Effector CD4-positive, alpha-beta T cell (primary cell): Measurements from ENCODE around the gene CHST11.
"Not testable (repeated sequence)": the region's sequence is repeated elsewhere in the genome, so short reads cannot be mapped to it uniquely, and the experiment has no call there.

Experiments
- DNase-seq: peaks from one replicate; pipeline ENCODE4 v3.0.0-alpha.2; 2020

Gene CHST11

DNA sequence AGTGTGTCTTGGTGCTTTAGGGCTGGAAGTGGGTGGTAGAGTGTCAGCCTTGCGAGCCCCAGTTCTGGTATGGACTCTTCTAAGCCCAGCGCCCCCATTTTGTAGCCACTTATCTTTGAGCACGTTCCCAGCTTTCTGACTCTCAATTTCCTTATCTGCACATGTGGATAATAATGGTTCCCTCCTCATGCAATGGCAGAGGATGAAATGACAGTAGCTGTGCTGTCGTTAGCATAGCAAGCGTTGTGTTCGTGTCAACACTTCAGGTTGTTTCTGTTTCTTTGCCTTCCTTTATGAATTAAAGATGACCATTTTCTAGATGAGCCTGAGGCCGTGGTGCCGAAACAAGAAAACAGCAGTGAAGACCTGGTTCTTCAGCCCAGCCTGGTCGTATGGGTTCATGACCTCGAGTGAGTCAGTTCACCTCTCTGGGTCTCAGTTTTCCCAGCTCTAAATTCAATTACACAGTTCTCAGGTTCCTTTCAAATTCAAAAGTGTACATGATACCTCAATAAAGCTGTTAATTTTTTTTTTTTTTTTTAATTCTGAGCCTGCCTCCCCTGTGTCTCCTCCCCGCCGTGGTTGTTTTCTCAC, 268.3 kb downstream of the CHST11 start:
- DNase-seq: no peak

DNA sequence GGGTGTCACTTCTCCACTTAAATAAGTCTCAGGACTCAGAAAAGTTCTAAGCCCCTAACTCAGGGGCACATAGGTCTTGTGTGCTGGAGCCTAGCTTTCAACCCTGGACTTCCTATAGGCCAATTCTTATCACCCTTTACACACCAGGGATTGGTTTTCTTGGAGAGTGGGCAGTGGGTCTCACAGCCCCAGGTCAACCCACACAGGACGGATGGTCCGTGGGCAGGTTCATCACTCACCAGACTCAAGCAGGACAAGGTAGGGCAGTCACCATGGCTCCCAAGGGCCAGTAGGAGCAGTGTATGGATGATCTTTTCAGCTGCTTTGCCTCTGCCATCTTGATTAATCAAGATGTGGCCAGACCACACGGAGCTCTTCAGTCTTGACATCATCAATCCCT, 268.9 kb downstream of the CHST11 start:
- DNase-seq: no peak

- no peak for DNase-seq
Observed at GRCh38 chr12:104727726-104728465, 271.1 kb downstream of the CHST11 start.

- DNase-seq: no peak
Observed at GRCh38 chr12:104729091-104729490, 272.3 kb downstream of the CHST11 start.

- no peak for DNase-seq
Observed at GRCh38 chr12:104729610-104730446, 273.1 kb downstream of the CHST11 start.

- DNase-seq: no peak
Observed at GRCh38 chr12:104730763-104731162, 274.0 kb downstream of the CHST11 start.

DNA sequence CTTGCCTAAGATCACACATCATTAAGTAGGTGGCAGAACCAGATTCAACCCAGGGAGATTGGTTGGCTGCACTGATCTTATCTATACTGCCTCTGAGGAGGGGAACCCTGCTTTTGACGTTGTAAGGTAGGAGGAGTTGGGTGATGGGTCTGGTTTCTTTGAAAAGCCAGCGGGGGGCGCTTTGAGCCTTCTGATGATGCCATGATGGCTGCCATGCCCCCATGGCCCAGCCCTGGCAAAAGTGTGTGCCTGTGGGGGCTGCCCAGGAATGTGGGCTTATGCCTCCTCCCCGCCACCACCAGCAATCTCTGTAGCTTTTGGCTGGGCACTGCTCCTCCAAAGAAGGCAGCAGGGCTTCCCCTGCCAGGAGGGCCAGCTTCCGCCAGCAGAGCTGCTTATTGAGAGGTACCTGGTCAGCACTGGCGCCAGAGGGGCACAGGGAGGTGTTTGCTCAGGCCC, 277.0 kb downstream of the CHST11 start:
- DNase-seq: no peak

GRCh38 chr12:104734541-104735095, 277.9 kb downstream of the CHST11 start:
- no peak for DNase-seq

- DNase-seq: no peak
Observed at GRCh38 chr12:104735801-104736200, 279.1 kb downstream of the CHST11 start.

- DNase-seq: no peak
Observed at GRCh38 chr12:104736307-104736706, 279.6 kb downstream of the CHST11 start.

DNA sequence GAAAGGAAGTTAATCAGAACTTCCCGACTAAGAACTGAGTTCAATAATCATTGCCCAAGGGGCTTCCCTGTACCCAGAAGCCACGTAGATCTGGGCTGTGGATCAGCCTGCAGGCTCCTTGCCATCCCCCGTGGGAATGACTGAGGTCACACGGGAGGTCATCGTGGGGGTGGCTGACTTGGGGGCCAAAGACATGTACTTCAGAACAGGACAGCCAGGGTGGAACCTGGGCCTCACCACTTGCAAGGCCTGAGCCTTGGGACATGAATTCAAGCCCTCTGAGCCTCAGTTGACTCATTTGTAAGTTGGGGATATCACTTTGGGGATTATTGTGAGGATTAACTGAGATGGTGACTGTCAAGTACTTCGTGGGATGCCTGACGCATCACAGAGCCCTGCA, 280.4 kb downstream of the CHST11 start:
- no peak for DNase-seq

GRCh38 chr12:104737791-104738301, 281.1 kb downstream of the CHST11 start:
- DNase-seq: no peak

GRCh38 chr12:104738331-104738730, 281.6 kb downstream of the CHST11 start:
- no peak for DNase-seq

GRCh38 chr12:104738776-104739642, 282.3 kb downstream of the CHST11 start:
- no peak for DNase-seq

DNA sequence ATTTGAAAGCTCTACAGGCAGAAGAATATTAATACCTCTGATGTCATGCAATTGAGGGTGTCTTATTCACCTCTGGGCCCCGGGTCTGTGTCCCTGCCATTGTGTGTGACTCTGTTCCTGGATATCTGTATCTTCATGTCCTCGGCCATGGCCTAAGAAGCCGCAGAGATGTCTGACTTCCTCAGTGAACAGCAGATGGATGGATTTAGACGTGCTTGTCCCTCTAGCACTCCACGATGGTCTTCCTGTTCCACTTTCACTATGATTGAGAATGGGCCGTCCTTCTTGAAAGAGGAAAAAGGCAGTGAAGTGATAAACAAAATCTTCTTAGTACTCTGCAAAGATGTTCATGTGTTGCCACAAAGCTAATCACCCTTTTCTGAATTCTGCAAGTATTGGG, 283.9 kb downstream of the CHST11 start:
- DNase-seq: no peak

DNA sequence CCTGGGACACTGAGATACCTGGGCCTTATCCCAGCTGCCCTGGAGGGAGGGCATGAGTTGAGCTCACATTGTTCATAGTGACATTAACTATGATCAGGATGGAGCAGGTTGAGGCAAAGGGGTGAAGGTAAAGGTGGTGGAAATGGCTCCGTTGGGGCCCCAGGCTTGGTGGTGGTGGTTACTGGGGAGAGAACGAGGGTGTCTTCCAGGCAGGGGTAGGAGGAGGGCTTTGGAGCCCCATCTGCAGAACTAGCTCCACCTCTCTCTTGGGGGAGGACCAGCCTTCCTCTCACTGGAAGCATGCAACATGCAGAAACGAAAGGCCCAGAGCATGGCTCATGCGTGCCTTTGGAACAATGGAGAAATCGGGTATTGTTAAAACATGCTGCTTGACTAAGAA, 284.3 kb downstream of the CHST11 start:
- no peak for DNase-seq

DNA sequence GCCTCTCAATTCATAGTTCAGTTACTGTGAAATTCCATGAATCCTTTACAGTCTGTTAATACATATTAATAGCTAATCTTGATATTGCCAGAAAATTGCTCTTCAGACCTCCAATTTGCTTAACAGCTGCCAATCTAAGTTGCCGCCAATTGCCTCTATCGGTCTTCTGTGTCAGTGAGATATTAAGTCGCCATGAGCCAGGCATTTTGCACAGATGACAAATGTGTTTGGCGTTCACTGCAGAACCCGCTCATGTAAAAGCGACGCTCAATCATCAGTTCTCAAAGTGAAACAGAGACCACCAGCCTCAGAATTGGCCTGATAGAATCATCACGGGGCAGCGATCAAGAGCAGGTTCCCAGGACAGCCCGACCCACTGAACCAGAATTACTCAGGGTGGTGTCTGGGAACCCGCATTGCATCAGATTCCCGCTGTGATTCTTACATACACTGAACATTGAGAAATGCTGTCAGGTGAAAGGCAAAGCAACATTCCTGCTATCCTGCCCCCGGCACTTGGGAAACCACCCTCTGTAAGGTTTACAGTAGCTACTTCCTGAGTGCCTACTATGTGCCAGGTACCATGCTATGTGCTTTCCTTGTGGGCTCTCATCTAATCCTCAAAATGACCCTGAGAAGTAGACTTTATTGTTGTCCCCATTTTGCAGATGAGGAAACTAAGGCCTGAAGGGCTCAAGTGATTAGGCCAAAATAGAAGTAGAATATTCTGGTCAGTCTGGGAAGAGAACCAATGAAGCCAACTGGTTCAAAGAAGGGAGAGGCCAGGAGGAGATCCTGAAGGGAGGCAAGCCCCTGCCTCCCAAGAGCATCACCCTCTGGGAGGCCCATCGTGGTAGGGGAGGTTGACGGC, 285.0 kb downstream of the CHST11 start:
- DNase-seq: no peak

- no peak for DNase-seq
Observed at GRCh38 chr12:104742551-104743201, 285.9 kb downstream of the CHST11 start.

- DNase-seq: no peak
Observed at GRCh38 chr12:104743202-104743580, 286.4 kb downstream of the CHST11 start.

GRCh38 chr12:104743753-104744548, 287.2 kb downstream of the CHST11 start:
- not testable (repeated sequence) for DNase-seq
